Type B pancreatic cell (in vitro differentiated cells): ENCODE data around the gene MGAT4A. TPM values are rescaled to one million over a fixed set of nuclear protein-coding genes. Genes with fewer than 3 reads are reported as not detected.
A peak's percentile ranks its signal among the peaks of the same experiment; 100 is the strongest.

Source experiments
- DNase-seq: peaks from one replicate; pipeline ENCODE4 v3.0.0; 2021; ENCODE audit warnings: mixed read lengths; ENCODE audit not compliant: unreplicated experiment; ENCODE audit errors: extremely low spot score
- H3K27ac Mint-ChIP-seq: 2 replicates; pipeline ENCODE4 v1.8.0; 2021; ENCODE audit warnings: mild to moderate bottlenecking, mixed read lengths
- H3K27me3 Mint-ChIP-seq: 2 replicates; pipeline ENCODE4 v1.8.0; 2021; ENCODE audit warnings: mixed read lengths
- H3K36me3 Mint-ChIP-seq: 2 replicates; pipeline ENCODE4 v1.8.0; 2021; ENCODE audit warnings: mixed read lengths
- H3K4me1 Mint-ChIP-seq: one replicate; pipeline ENCODE4 v1.8.0; 2021; ENCODE audit warnings: mixed read lengths; ENCODE audit not compliant: unreplicated experiment
- H3K4me3 Mint-ChIP-seq: 2 replicates; pipeline ENCODE4 v1.8.0; 2021; ENCODE audit warnings: mild to moderate bottlenecking, mixed read lengths
- H3K9me3 Mint-ChIP-seq: 2 replicates; pipeline ENCODE4 v1.8.0; 2021; ENCODE audit warnings: mixed read lengths
- CTCF ChIP-seq: fragments of 200-600 bp; sonication (generic); conservative IDR thresholded peaks from 2 replicates; pipeline ENCODE4 v1.5.0; 2021; ENCODE audit warnings: antibody characterized with exemption, mild to moderate bottlenecking
- total RNA-seq: library from RNA; stranded (reverse); gene quantifications from 2 replicates; pipeline ENCODE4 v1.2.1, GENCODE V29; 2021; ENCODE audit warnings: low replicate concordance

Gene MGAT4A
- total RNA-seq, 1 donor from 2014 or later, result 32.5 TPM

DNA sequence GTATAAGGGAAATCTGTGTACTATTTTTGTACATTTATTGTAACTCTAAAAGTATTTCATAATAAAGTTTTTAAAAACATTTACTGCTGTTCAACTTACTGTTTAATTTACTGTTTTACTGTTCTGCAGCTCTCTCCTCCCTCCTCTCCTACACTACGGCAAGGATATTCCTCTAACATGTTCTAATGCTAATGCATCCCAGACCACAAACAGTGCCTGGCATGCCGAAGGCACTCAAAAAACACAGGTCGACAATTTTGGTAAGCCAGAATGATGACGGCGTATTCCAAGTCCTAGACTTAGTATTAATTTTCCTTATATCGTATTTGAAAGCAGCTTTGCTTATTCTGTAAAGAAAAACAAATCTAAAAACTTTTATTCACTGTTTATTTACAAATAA lies 13.3 kb downstream of the MGAT4A start:
- Mint-ChIP-seq H3K4me3 (no peak overlapping the region), H3K9me3 (peaks cover 6% of the 10 kb centered on the region), H3K36me3 (peaks cover 10% of the 10 kb centered on the region), H3K4me1 (peaks cover 5% of the 10 kb centered on the region), H3K27ac (no peak overlapping the region), H3K27me3 (no peaks in the 10 kb centered on the region)
- DNase-seq, result no peak
- no peak for TF ChIP-seq CTCF

DNA sequence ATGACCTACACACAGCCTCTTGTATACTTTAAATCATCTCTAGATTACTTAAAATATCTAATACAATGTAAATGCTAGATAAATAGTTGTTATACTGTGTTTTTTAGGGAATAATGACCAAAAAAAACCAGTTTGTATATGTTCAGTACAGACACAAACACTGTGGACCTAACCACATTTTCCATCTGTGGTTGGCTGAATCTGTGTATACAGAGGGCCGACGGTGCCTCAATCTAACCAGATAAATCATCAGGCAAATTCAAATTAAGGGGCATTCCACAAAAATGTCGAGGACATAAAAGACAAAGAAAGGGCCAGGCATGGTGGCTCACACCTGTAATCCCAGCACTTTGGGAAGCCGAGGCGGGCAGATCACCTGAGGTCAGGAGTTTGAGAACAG lies 14.1 kb downstream of the MGAT4A start:
- Mint-ChIP-seq H3K36me3 (peaks cover 8% of the 10 kb centered on the region), H3K4me3 (no peak overlapping the region), H3K9me3 (peaks cover 6% of the 10 kb centered on the region), H3K27ac (no peak overlapping the region), H3K4me1 (peaks cover 5% of the 10 kb centered on the region), H3K27me3 (peaks cover 4% of the 10 kb centered on the region)
- no peak for TF ChIP-seq CTCF
- DNase-seq, result no peak

GRCh38 chr2:98715812-98716451 lies 15.0 kb downstream of the MGAT4A start:
- Mint-ChIP-seq H3K27ac (peak overlapping the region; percentile 53), H3K4me1 (peaks cover 5% of the 10 kb centered on the region), H3K9me3 (peaks cover 6% of the 10 kb centered on the region), H3K27me3 (peaks cover 4% of the 10 kb centered on the region), H3K36me3 (peaks cover 8% of the 10 kb centered on the region), H3K4me3 (no peak overlapping the region)
- no peak for DNase-seq
- no peak for TF ChIP-seq CTCF

DNA sequence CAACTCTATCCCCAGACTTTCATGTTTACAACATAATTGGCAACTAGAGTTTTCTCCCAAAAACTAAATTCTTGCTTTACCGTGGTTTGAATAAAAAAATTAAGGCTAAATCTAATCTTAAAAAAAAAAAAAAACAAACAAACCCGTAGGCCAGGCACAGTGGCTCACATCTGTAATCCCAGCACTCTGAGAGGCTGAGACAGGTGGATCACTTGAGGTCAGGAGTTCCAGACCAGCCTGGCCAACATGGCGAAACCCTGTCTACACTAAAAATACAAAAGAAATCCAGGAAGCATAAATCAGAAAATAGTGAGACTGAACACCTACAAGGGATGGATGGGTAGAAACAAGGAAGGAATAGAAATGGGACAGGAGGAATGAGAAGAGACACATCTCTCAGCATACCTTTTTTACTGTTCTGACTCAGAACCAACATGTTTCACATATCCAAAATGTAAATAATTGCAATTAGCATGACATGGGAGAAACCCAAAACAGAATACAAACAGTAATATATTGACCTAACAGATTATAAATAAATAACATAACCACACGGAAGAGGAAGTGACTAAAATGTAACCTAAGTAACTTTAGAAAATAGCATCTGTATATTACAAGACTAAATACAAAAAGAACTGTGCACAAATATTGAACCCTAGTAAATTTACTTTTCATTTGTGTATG lies 17.5 kb downstream of the MGAT4A start:
- Mint-ChIP-seq H3K4me1 (peaks cover 5% of the 10 kb centered on the region), H3K36me3 (no peaks in the 10 kb centered on the region), H3K9me3 (no peaks in the 10 kb centered on the region), H3K27ac (no peak overlapping the region), H3K4me3 (no peak overlapping the region), H3K27me3 (peaks cover 4% of the 10 kb centered on the region)
- no peak for DNase-seq
- TF ChIP-seq CTCF, result no peak

DNA sequence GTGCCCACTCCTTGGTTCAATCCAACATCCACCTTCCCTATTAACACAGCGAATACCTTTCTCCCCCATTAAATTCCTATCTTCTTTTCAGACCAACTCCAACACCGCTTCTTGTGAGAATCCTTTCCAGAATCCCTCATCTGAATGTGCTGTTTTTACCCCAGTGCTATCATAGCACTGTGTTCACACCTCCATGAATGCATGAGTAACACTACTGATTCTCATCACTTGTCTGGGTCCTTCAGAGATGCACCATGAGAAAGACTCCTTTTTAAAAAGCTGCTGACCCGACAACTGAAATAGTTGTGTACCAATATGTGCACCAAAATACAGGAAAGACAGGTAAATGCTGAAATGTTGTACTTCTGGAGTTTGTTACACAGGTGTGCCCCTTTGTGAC lies 18.8 kb downstream of the MGAT4A start:
- Mint-ChIP-seq H3K9me3 (no peaks in the 10 kb centered on the region), H3K27ac (no peak overlapping the region), H3K36me3 (no peaks in the 10 kb centered on the region), H3K27me3 (peaks cover 4% of the 10 kb centered on the region), H3K4me3 (no peak overlapping the region), H3K4me1 (peaks cover 5% of the 10 kb centered on the region)
- TF ChIP-seq CTCF, result no peak
- DNase-seq, result no peak
